HK-2 (cell line): ENCODE results near the gene TTC7B.
A peak's percentile ranks its signal among the peaks of the same experiment; 100 is the strongest.
"Not testable (repeated sequence)": the region's sequence is repeated elsewhere in the genome, so short reads cannot be mapped to it uniquely, and the experiment has no call there.

Experiments used
- DNase-seq: peaks from one replicate; pipeline ENCODE4 v3.0.0-alpha.2; 2018; ENCODE audit not compliant: unreplicated experiment

TTC7B gene

GRCh38 chr14:90830931-90831701 lies 14.9 kb upstream of the TTC7B start:
- no peak for DNase-seq

- DNase-seq, result no peak
Observed at GRCh38 chr14:90829677-90830076, 13.4 kb upstream of the TTC7B start.

DNA sequence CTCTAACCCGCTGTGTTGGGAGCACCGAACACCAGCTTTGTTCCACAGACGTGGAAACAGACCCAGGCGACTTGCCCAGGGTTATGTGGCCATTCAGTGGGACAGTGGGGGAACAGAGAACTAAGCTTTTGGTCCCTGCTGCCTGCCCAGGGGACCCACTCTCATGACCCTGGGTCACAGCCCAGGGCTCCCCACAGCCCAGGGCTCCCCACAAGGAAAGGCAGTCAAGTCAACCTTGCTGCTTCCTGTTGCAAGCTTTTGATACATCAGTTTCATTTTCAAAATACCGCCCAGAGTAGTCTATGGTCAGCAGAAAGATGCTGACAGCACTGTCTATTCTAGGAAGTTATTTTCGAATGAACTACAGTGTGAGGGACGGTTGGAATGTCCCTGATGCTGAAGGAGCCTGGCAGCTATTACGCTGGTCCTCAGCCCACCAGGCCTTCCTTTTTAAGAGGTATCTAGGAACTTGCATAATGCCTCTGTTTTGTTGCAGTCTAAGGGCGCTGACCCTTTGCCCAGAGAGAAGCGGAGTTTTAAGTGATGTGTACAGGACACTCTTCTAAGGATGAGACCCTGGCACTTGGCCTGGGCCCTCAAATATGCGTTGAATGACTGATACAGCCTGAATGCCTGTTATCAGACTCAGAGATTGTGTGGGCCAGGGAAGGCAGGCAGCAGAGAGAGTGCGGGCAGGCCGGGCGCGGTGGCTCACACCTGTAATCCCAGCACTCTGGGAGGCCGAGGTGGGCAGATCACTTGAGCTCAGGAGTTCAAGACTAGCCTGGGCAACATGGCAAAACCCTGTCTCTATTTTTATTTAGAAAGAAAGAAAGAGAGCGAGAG lies 12.6 kb upstream of the TTC7B start:
- no peak for DNase-seq

DNA sequence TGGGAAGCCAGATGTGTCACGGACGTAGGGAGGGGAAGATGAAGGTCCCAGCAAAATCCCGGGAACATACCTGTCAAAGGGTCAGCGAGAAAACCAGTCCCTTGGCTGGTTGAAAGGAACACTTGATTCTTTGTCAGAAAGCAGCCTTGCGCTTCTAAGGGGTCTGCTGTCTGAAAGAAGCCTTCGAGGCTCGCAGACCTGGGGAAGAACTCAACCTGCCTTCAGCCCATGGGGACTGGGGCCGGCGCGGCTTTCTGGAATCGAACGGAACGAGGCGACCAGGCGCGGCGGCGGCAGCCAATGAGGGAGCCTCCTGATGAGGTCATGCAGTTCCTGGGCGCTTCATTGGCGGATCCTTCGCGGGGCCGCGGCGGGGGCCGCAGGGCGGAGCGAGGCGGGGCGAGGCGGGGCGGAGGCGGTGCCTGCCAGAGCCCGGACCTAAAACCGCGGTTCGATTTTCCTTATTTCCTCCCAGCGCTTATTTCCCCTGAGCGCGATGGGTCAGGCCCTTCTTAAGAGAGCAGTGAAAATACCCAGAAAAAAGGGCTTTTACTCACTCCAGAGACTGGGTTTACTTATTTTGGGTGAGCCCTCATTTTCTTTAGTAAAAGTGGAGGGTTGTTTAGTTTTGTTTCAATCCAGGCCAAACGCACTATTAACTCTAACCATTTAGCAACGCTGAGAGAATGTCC lies 11.8 kb upstream of the TTC7B start:
- peak; percentile 94 for DNase-seq

- DNase-seq, result not testable (repeated sequence)
Observed at GRCh38 chr14:90823542-90823941, 7.3 kb upstream of the TTC7B start.

DNA sequence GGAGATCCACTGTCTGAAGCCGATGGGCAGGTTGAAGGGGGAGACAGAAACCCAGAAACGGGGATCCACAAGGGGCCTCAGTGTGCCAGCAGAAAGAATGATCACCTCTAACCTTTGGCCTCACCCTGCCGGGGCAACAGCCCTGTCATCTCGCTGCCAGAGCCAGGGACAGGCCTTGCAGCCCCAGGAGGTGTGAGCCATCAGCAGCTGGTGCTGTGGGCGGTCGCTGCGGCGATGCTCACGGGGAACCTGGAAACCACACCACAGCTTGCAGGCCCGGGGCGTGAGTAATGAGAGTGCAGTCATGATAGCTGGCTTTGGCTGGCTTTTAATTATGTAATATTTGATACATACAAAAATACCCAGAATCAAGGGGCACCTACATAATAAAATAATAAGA lies 4.7 kb upstream of the TTC7B start:
- peak; percentile 73 for DNase-seq

DNA sequence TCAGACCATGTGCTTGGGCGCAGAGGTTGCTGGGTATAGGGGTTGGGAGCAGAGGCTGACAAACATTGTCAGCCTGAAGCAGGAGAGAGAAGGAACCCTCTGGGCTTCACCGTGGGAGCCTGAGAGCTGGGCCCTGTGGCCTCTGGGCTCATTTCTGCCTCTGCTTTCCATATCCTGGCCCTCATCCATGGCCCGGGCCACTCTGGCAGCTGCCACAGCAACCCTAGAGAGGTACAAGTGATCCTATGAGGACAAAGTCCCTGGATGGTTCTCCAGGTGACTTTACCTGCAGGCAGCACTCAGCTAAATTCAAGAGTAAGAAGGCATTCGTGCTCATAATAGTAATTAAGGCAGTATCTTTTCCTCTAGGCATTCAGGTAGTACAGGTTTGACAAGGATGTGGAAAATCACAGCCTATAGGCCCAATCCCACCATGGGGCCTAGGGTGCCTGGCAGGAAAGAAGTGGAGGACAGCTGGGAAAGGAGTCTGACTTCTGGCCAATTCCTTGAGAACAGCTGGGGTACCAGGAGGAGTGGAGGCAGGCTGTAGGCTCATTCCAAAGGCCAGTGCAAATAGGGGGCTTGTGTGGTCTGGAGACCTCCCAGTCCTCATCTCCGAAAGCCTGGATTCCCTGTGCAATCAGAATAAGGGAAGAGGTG lies 3.6 kb upstream of the TTC7B start:
- no peak for DNase-seq

GRCh38 chr14:90818715-90819114 lies 2.5 kb upstream of the TTC7B start:
- DNase-seq, result no peak

DNA sequence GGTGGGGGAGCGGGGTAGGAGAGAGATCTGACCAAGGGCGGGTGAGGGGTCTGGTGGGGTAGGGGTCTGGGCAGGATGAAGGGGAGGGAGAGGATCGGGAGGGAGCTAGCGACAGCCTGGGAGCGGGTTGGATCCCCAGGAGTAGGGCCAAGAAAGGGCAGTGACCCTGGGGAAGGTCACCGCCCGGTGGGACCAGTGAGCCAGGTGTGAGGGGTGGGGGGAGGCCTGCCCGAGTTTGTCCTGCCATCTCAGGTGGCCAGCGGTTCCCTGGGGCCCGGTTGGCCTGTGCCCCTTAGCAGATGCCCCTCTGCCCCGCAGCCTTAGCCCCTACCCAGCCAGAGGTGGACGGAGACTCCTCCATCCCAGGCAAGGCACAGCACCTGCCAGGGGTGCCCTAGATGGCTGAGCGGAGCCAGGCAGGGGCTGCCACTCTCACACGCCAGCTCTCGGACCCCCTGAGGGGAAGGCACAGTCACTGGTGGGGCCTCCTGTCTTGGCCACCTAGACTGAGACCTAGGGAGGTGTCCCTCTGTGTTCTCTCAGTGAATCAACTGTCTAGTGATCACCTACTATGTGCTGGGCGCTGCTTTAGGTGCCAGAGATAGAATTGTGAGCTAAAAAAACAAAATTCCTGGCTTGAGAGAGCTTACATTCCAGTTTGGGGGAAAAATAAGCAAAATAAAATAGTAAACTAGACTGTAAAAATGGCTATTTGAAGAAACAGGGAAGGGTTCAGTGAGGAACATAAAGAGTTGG lies 629 bp upstream of the TTC7B start:
- DNase-seq, result no peak

- no peak for DNase-seq
Observed at GRCh38 chr14:90815572-90815821, 733 bp downstream of the TTC7B start.

GRCh38 chr14:90814806-90815571 lies 1.2 kb downstream of the TTC7B start:
- no peak for DNase-seq

DNA sequence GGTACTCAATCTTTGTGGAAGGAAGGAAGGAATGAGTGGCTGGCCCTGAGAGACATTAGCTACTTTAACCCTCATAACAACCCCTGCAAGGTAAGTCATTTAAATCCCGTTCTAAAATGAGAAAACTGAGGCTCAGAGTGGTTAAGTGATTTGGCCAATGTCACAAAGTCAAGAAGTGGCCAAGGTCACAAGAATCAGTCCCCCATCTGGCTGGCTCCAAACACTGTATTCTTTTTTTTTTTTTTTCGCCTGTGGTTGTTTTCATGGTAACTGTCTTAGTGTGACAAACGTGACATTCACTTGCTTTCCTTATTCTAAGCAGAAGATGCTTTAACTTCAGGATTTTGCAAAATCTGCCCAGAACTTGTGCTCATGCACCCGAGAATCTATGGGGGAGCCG lies 2.8 kb downstream of the TTC7B start:
- DNase-seq, result no peak

GRCh38 chr14:90812109-90812508 lies 4.1 kb downstream of the TTC7B start:
- DNase-seq, result no peak

DNA sequence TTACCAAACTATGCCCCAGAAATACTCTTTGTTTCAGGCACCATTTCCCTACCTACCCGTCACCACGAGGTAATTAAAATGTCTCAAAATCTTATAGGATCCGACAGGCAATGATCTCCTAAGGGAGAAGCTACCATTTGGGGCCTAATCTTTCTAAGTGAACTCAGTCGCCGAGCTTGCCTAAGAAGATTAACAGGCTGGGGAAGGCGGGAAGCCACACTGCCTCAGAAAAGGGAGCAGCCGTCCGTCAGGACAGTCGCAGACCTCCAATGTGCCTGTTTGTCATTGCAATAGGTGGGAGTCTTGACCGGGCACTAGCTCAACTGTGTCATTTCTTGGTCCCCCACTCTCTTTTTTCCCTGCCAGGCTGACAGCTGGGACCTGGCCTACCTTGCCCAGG lies 4.6 kb downstream of the TTC7B start:
- DNase-seq, result no peak

GRCh38 chr14:90810806-90811205 lies 5.4 kb downstream of the TTC7B start:
- DNase-seq, result no peak

DNA sequence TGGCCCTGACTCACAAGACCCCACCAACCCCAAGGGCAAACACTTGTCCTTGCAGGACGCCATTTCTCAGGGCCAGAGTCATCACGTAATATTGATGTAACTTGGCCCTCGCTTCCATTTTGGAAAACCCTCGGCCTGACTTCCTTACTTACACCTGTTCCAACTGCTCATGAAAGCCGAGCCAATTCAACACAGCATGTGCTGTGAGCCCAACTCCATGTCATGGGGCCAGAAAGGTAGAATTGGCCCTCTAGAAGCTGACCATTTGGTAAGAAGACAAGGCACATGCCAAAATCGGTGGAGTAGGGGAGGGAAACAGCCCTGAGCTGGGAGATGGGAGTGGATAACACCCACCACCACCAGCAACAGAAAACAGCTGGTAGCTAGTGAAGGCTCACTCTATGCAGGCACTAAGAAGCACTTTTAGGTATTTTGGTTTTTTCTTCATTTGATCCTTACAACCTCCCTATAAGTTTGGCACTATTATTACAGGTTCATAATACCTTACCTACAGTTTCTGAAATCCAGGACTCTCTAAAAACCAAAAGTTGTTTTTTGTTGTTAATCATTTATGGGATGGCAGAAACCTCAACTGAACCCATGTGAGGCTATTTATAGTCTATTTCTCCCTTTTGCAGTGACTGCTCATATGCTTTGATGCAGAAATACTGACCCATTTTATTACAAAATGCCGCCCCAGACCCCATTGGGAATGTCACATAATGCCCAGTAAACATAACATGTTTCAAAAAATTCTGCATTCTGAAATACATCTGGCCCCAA lies 6.5 kb downstream of the TTC7B start:
- DNase-seq, result no peak

DNA sequence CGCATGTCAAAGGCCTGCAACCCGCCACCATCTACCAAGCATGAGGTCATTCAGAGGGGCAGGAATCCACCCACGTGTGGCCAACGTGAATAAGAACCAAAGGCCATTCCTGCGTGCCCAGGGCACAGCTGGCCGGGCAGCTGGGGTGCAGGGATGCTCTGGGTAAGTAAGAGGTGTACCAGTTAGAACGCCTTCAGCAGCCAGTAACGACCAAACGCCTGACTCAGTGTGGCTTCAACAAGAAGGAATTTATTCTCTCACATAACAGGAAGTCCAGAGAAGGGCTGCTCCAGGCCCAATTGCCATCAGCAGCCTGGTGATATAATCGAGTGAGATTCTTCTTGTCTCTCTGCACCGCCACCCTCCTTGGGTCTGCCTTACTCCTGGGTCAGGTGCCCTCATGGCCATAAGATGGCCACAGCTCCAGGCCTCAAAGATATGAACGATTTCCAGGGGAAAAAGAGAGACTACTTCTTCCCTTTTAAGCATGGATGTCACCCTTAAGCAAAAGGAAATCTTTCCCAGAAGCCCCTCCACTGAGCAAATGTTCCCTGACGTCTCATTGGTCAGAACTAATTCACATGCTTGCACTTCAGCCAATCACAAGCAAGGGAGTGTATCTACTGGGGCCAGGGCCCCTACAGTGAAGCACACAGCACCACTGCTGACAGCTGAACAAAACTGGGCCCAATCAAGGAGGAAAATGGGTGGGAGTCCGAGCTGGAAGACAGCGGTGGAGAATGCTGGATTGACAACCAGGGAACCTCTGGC lies 7.3 kb downstream of the TTC7B start:
- DNase-seq, result peak; percentile 54

DNA sequence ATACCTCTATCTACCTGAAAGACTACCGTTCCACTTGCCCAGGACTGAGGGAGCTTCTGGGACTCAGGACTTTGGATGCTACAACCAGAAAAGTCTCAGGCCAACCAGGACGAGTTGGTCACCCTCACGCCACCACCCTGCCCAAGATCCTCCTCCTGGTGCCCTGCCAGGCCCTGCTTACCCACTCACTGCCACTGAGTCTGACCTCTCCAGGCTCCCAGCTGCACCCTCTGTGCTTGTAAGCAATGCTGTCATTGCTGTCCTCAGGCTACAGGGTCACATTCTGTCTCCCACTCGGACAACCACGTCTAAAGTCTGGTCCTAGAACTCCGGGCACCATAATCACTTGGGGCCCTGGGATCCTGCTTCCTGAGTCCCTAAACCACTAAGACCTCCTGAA lies 9.2 kb downstream of the TTC7B start:
- no peak for DNase-seq
